HG03457 (cell line): ENCODE measurements around the gene ZCCHC4.

ENCODE experiments used
- ATAC-seq: cut with Tn5 transposase; IDR thresholded peaks from one replicate; pipeline ENCODE4 v1.9.1; 2021; ENCODE audit warnings: moderate number of reproducible peaks; ENCODE audit not compliant: unreplicated experiment

Gene ZCCHC4

GRCh38 chr4:25312496-25313200 is at the start of gene ZCCHC4:
Gene ZCCHC4, plus strand, starts transcription at chr4:25312774. Its CDS starts 36 bp downstream, at chr4:25312810.
- ATAC-seq, result peak; percentile 83

- ATAC-seq, result no peak
Observed at GRCh38 chr4:25271866-25272265, 40.7 kb upstream of the ZCCHC4 start.

GRCh38 chr4:25280210-25280609 is 32.4 kb upstream of the ZCCHC4 start:
- ATAC-seq, result no peak

GRCh38 chr4:25283948-25284347 is 28.6 kb upstream of the ZCCHC4 start:
- no peak for ATAC-seq

GRCh38 chr4:25284466-25284865 is 28.1 kb upstream of the ZCCHC4 start:
- no peak for ATAC-seq

- no peak for ATAC-seq
Observed at GRCh38 chr4:25290490-25291067, 22.0 kb upstream of the ZCCHC4 start.

GRCh38 chr4:25291158-25291733 is 21.3 kb upstream of the ZCCHC4 start:
- ATAC-seq, result no peak

- no peak for ATAC-seq
Observed at GRCh38 chr4:25297528-25298242, 14.9 kb upstream of the ZCCHC4 start.

- no peak for ATAC-seq
Observed at GRCh38 chr4:25299476-25300203, 12.9 kb upstream of the ZCCHC4 start.

- ATAC-seq, result no peak
Observed at GRCh38 chr4:25301471-25301870, 11.1 kb upstream of the ZCCHC4 start.

GRCh38 chr4:25302626-25303025 is 9.9 kb upstream of the ZCCHC4 start:
- no peak for ATAC-seq

- no peak for ATAC-seq
Observed at GRCh38 chr4:25303578-25303977, 9.0 kb upstream of the ZCCHC4 start.

GRCh38 chr4:25306518-25307057 is 6.0 kb upstream of the ZCCHC4 start:
- ATAC-seq, result no peak

- no peak for ATAC-seq
Observed at GRCh38 chr4:25307596-25307995, 5.0 kb upstream of the ZCCHC4 start.

- no peak for ATAC-seq
Observed at GRCh38 chr4:25308306-25308705, 4.3 kb upstream of the ZCCHC4 start.

GRCh38 chr4:25308761-25309160 is 3.8 kb upstream of the ZCCHC4 start:
- ATAC-seq, result no peak

GRCh38 chr4:25310066-25310802 is 2.3 kb upstream of the ZCCHC4 start:
- peak; percentile 40 for ATAC-seq

- ATAC-seq, result no peak
Observed at GRCh38 chr4:25310803-25311166, 1.8 kb upstream of the ZCCHC4 start.

GRCh38 chr4:25313201-25313895 is 774 bp downstream of the ZCCHC4 start:
- ATAC-seq, result no peak

GRCh38 chr4:25320336-25320735 is 7.8 kb downstream of the ZCCHC4 start:
- ATAC-seq, result no peak
